Esophagus mucosa (tissue), 1 donor: ENCODE measurements around the gene NCR3LG1. TPM values are rescaled to one million over a fixed set of nuclear protein-coding genes. Genes with fewer than 3 reads are reported as not detected.

ENCODE experiments used
- ATAC-seq: fragments of 200-7000 bp; cut with Tn5 transposase; one replicate; pipeline ENCODE4 v1.9.1; 2020
- total RNA-seq: library from RNA; stranded (reverse); gene quantifications from one replicate; pipeline ENCODE4 v1.2.4, GENCODE V29; 2023
- donor health status: DM: yes; HTN: yes; CAD: no.

NCR3LG1 gene
- total RNA-seq, 1 donor from 2014 or later = 1.4 TPM

DNA sequence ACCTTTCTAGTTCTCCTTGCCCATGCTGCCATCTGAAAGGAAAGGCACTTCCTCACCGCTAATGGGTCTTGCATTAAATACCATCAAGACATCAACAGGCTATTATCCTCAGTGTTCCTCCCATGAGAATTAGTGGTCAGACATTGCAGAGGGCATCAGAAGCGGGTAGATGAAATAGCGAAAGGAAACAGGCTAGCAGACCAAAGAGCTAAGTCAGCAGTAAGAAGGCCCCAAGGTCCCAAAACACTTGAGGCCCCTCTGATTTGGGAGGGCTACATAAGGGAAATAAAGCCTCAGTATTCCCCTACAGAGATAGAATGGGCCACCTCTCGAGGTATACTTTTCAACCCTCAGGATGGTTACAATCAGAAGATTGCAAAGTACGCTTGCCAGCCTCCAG, 23.9 kb downstream of the NCR3LG1 start:
- no peak for ATAC-seq

- peak; percentile 67 for ATAC-seq
These were observed 24.9 kb downstream of the NCR3LG1 start for GRCh38 chr11:17376493-17376892.

GRCh38 chr11:17378655-17379054, 27.1 kb downstream of the NCR3LG1 start:
- peak; percentile 74 for ATAC-seq

DNA sequence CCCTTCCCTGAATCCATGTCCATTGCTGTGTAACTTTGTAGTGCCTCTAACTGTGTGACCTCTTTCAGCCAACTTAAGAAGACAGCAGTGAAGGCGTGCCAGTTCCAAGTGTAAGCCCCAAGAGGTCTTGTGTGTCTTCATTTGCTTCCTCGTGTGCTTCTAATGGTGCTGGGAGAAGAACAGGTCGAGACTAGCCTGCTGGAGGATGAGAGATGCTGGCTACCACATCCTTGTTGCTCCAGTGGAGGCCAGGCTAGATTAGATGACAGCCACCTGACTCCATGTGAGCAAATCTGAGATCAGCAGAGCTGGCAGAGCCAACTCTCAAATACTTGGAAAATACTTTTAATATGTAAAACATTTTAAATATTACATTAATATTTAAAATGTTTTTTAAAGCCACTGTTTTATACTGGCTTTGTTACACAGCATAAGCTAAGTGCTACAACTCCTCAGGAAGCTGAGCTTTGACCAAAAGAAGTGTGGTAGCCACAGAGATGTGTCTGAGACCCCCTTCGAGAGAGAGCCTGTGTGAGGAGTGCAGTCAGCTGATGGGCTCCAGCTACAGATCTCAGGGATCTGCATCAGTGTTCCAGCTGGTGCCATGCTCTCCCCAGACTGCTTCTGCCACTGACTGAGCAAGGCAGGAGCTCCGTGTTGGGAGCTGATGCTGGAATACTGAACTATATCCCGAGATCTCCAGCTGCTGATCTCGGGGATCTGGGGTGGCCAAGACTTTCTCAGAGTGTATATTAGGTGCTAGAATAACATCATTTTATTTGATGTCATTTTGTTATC, 28.0 kb downstream of the NCR3LG1 start:
- ATAC-seq = peak; percentile 69

- ATAC-seq = no peak
These were observed 29.6 kb downstream of the NCR3LG1 start for GRCh38 chr11:17381156-17381555.

DNA sequence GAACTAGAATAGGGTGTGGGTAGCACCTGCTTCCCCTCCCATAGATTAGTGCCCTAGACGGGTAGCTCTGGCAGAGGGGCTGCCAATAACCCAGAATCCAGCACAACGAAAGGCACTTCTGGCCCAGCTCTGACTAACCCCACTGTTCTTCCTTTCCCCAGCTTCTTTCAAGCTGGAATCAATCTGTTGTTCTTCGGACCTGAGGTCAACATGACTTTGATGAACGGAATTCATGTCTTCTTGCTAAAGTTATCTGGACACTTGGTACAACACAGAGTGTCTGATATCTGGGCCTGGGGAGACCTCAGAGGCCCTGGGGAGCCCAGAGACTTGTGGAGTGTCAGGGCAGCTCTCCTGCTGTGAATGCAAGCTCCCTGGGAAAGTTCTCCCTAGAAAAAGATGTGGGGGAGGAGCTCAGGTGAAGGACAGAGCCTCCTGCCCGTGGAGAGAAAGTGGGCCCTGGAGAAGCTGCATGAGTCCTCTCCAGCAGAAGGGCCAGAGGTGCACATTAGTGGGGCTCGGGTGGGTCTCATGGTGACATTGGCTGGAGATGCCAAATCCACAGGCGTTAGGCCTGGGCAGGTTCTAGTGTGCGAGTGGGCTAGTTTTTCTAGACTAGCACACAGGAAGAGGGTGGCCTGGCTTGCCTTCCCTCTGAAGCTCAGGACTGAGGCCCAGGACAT, 30.6 kb downstream of the NCR3LG1 start:
- no peak for ATAC-seq

GRCh38 chr11:17383461-17383860, 31.9 kb downstream of the NCR3LG1 start:
- ATAC-seq = no peak

GRCh38 chr11:17384002-17384511, 32.5 kb downstream of the NCR3LG1 start:
- peak; percentile 39 for ATAC-seq

DNA sequence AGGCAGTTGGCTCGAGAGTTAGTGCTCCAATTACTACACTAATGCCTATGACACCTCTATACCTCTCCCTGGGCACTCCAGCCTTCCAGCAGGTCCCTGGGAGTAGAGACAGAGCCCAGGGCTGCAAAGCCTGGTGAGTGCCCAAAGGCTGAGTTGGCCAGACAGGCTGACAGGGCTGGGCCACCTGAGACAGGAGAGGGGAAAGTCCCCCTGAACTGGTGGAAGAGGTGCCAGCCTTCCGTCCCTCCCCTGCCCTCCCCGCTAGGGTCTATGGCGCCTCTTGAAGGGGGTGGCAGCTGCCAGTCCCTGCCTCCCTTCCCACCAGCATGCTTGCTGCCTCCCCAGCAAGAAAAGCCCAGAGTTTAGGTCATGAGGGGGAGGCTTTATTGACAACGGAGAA, 33.9 kb downstream of the NCR3LG1 start:
- ATAC-seq = no peak

DNA sequence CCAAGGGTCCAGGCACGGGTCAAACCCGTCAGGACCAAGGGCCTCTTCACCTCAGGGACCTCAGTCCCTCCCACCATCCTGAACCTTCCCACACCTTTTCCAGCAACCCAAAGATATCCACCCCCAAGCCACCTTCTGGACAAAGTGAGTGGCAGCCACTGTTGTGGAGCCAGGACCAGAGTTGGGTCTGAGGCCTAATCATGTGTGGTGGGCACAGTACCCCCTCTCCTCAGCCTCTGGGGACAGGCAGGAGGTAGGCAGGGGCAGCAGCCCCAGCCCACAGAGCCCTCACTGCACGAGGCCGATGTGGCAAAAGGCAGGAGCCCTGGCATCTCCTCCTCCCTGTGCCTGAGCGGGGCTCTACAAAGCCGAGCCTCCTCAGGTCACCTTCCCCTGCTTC, 34.3 kb downstream of the NCR3LG1 start:
- no peak for ATAC-seq

- ATAC-seq = peak; percentile 58
These were observed 34.9 kb downstream of the NCR3LG1 start for GRCh38 chr11:17386331-17387084.

DNA sequence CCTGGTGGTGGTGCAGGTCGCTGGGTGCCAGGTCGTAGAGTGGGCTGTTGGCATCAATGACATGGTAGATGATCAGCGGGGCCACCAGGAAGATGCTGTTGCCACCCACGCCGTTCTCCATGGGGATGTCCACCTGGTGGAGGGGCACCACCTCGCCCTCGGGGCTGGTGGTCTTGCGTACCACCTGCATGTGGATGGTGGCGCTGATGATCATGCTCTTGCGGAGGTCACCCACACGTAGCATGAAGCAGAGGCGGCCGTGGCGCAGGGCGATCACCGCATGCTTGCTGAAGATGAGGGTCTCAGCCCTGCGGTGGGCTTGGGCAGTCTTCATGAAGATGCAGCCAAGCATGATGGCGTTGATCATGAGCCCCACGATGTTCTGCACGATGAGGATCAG, 35.7 kb downstream of the NCR3LG1 start:
- ATAC-seq = no peak

GRCh38 chr11:17387811-17388210, 36.2 kb downstream of the NCR3LG1 start:
- ATAC-seq = no peak

GRCh38 chr11:17388609-17389210, 37.1 kb downstream of the NCR3LG1 start, which contains the start of gene KCNJ11:
KCNJ11 (minus strand) TSS chr11:17388659; CDS start chr11:17388091, 568 bp downstream.
- peak; percentile 28 for ATAC-seq

DNA sequence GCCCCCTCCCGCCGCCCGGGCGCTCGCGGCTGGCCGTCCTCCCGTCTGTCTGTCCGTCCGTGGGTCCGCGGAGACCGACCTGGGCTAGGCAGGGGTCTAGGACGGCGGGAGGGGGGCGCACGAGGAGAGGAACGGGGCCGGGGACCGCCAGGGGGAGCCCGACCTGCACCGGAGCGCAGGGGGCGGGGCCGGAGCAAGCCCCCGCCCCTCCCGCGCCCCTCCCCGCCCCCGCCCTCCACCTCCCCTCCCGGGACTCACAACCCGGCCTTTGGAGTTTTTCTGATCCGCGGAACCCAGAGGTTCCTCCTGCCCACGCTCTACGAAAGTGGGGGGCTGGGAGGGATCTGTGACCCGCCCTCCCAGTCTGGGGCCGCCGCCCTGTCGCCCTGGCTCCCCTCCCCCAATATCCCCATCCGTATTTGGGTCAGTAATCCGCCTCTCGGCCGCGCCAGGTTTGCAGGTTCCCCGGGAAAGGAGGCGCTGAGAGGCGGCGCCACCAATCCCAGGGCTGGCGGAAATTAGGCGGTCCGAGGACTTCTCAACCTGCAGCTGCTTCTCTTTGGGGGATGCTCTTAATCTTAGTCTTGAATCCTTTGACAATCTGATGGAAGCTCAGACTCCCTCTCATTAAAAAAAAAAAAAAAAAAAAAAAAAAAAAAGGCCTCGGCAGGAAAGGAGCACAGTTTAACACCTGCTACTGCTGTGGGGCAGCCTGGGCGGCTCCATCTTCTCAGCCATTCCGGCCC, 37.8 kb downstream of the NCR3LG1 start:
- peak; percentile 70 for ATAC-seq

GRCh38 chr11:17389957-17390649, 38.5 kb downstream of the NCR3LG1 start:
- ATAC-seq = no peak

GRCh38 chr11:17391493-17392355, 40.1 kb downstream of the NCR3LG1 start:
- no peak for ATAC-seq

- ATAC-seq = no peak
These were observed 41.3 kb downstream of the NCR3LG1 start for GRCh38 chr11:17392872-17393271.

DNA sequence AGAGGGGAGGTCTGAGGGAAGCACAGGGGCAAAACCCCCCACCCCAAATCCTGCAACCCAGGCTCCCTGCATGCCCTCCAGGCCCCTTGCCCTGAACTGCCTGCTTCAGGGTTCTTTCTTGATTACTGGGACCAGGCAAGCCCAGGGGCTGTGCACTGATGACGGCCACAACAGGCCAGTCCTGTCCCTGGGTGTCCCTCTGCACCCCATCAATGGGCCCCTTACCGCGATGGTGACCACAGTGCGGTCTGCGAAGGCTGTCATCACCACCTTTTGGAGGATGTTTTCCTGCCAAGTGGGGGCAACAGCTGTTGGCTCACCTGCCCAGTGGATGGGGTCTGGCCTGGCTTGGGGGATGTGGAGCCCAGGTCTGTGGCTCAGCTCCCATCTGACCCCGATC, 41.9 kb downstream of the NCR3LG1 start:
- ATAC-seq = no peak

DNA sequence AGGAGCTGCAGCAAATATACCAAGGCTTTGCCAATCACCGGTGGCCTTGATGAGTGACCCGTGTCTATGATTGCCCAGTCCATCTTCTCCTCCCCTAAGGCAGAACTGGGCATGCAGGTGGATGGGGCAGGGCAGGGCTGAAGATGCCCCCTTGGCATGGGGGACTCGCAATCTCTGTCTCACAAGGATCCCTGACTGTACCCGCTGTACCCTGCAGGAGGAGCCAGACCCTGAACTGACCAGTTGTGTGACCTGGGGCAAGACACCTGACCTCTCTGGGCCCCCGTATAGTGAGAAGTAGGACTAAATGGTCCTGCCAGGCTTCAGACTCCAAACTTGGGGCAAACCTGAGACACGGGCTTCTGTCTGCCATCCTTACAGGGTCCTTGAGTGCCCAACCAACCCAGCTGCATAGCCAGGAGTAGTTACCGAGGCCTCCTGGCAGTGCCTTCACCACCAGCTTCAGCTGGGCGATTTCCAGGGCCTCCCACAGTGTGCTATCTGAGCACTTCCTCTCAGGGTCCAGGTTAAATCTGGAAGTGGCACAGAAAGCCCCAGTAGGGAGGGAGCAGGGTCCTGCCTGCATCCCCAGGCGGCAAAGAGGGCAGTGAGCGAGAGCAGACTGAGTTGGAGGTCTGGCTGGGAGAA, 43.3 kb downstream of the NCR3LG1 start:
- no peak for ATAC-seq
